Keratinocyte (primary cell): ENCODE data around the gene NDUFAF8. TPM values are rescaled to one million over a fixed set of nuclear protein-coding genes. Genes with fewer than 3 reads are reported as not detected.

Source experiments
- DNase-seq: peaks from one replicate; pipeline ENCODE4 v3.0.0-alpha.2; 2011; ENCODE audit warnings: low read depth, missing footprints, low spot score
- FAIRE-seq: peaks from 2 replicates; lab custom pipeline; 2011; peaks lifted over from hg19 to GRCh38; lab: Jason Lieb, UNC
- H2AFZ ChIP-seq: 2 replicates; pipeline ENCODE4 v1.6.0; 2012; ENCODE audit warnings: low read length, control low read depth, inconsistent platforms; ENCODE audit not compliant: control insufficient read depth
- H3K27ac ChIP-seq: 2 replicates; pipeline ENCODE4 v1.5.1; 2011; ENCODE audit warnings: low read length; ENCODE audit not compliant: control insufficient read depth, insufficient read depth
- H3K27me3 ChIP-seq: 3 replicates; pipeline ENCODE4 v1.6.0; 2011; ENCODE audit warnings: low read length; ENCODE audit not compliant: control insufficient read depth, insufficient read depth; ENCODE audit errors: extremely low read depth
- H3K36me3 ChIP-seq, 2 experiments: 2 replicates in 1 of 2; 3 replicates in 1 of 2; pipeline ENCODE4 v1.5.1; 2011; ENCODE audit warnings: low read length in 2 of 2, mild to moderate bottlenecking in 1 of 2; ENCODE audit not compliant: control insufficient read depth in 2 of 2, insufficient read depth in 2 of 2; ENCODE audit errors: extremely low read depth in 1 of 2
- H3K4me1 ChIP-seq: 3 replicates; pipeline ENCODE4 v1.5.1; 2011; ENCODE audit warnings: low read length; ENCODE audit not compliant: control insufficient read depth, insufficient read depth; ENCODE audit errors: extremely low read depth
- H3K4me2 ChIP-seq: 3 replicates; pipeline ENCODE4 v1.6.0; 2011; ENCODE audit warnings: low read depth, low read length; ENCODE audit not compliant: control insufficient read depth, insufficient read depth; ENCODE audit errors: extremely low read depth
- H3K4me3 ChIP-seq, 3 experiments: fragments of 200-600 bp in 1 of 3; sonication (generic) in 1 of 3; 2 replicates in 2 of 3; 3 replicates in 1 of 3; pipeline ENCODE4 v1.5.1; 2011 to 2016; ENCODE audit warnings: low read length in 3 of 3, mild to moderate bottlenecking in 3 of 3, control low read depth in 2 of 3, inconsistent platforms in 1 of 3, low read depth in 1 of 3, mixed read lengths in 1 of 3, mixed run types in 1 of 3, moderate library complexity in 1 of 3; ENCODE audit not compliant: control insufficient read depth in 2 of 3, insufficient read depth in 2 of 3; ENCODE audit errors: extremely low read depth in 1 of 3
- H3K79me2 ChIP-seq: 2 replicates; pipeline ENCODE4 v1.6.0; 2012; ENCODE audit warnings: low read length; ENCODE audit not compliant: control insufficient read depth, insufficient read depth
- H3K9ac ChIP-seq: 3 replicates; pipeline ENCODE4 v1.6.0; 2011; ENCODE audit warnings: low read length; ENCODE audit not compliant: control insufficient read depth, insufficient read depth; ENCODE audit errors: extremely low read depth
- H3K9me1 ChIP-seq: 3 replicates; pipeline ENCODE4 v1.6.0; 2011; ENCODE audit warnings: low read length; ENCODE audit not compliant: control insufficient read depth, insufficient read depth; ENCODE audit errors: extremely low read depth
- H3K9me3 ChIP-seq: 2 replicates; pipeline ENCODE4 v1.5.1; 2012; ENCODE audit warnings: low read depth, low read length; ENCODE audit not compliant: control insufficient read depth
- H4K20me1 ChIP-seq: 3 replicates; pipeline ENCODE4 v1.6.0; 2011; ENCODE audit warnings: low read length; ENCODE audit not compliant: control insufficient read depth, insufficient read depth; ENCODE audit errors: extremely low read depth
- CTCF ChIP-seq, 3 experiments: IDR thresholded peaks in 1 of 3; conservative IDR thresholded peaks in 1 of 3; optimal IDR thresholded peaks in 1 of 3; 2 replicates in 2 of 3; 3 replicates in 1 of 3; pipeline versions ENCODE3 to v1.5.1; 2011; ENCODE audit warnings: low read length in 3 of 3, mild to moderate bottlenecking in 3 of 3, moderate library complexity in 2 of 3, control low read depth in 1 of 3, inconsistent platforms in 1 of 3; ENCODE audit not compliant: insufficient read depth in 2 of 3; ENCODE audit errors: extremely low read depth in 1 of 3
- EZH2 ChIP-seq: IDR thresholded peaks from one replicate; pipeline ENCODE4 v1.6.1; 2012; ENCODE audit warnings: inconsistent platforms, mild to moderate bottlenecking, low read length, moderate library complexity
- dilution Hi-C: fragments of 300-500 bp; cut with MboI; formaldehyde crosslinking; loops from one replicate; pipeline ENCODE4 v1.7.0; 2020; ENCODE audit warnings: low sequenced_read_pairs; ENCODE audit not compliant: extremely low pct_ligation_motif_present
- polyA plus RNA-seq, 5 experiments: library from polyadenylated mRNA; depleted of rRNA in 3 of 5; stranded (reverse) in 3 of 5; stranded (forward) in 1 of 5; unstranded in 1 of 5; fragments of >200 nt; gene quantifications; 1 replicate in 1 of 5; 2 replicates in 3 of 5; 3 replicates in 1 of 5; pipeline versions ENCODE4 v1.2.1 to v1.2.3, GENCODE V29; 2011 to 2012; ENCODE audit warnings: missing spikeins in 2 of 5, low read depth in 1 of 5, low replicate concordance in 1 of 5

The NDUFAF8 gene
- polyA plus RNA-seq, 1 donor (not counting 4 experiments of a cell fraction or from before 2014, with no cell fraction given): 171 TPM

DNA sequence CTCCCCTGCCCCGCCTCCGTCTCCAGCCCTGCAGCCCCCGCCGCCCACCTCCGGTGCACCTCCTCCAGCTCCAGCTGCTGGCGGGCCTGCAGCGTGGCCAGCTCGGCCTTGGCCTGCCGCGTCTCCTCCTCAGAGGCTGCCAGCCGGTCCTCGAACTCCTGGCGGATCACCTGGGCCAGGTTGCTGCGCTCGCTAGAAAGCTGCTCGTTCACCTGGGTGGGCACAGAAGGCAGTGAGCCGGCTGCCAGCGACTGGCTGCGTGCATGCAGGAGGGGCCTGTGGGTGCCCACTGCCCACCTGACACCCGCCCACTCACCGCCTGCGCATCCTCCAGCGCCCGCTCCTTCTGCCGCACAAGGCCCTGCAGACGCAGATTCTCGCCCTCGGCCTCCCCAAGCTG lies 48.5 kb upstream of the NDUFAF8 start:
- Histone ChIP-seq H3K9me3 (no peaks in the 10 kb centered on the region), H3K4me1 (no peaks in the 10 kb centered on the region), H3K27ac (no peak overlapping the region), H4K20me1 (no peaks in the 10 kb centered on the region), H3K27me3 (no peaks in the 10 kb centered on the region), H3K9me1 (no peaks in the 10 kb centered on the region), H3K4me3 (no peak overlapping the region), H3K36me3 (peaks cover 0 to 3% of the 10 kb centered on the region in 2 experiments), H3K9ac (no peak overlapping the region), H3K4me2 (no peak overlapping the region), H3K79me2 (no peaks in the 10 kb centered on the region), H2AFZ (no peak overlapping the region)
- dilution Hi-C loops: no loop called here
- no peak for TF ChIP-seq EZH2
- no peak for TF ChIP-seq CTCF (optimal IDR thresholded peaks at IDR 0.05 in 1 of 3, IDR thresholded peaks at IDR 0.05 in 1 of 3, conservative IDR thresholded peaks at IDR 0.05 in 1 of 3; ENCODE audit: extremely low read depth in 1 of 3, insufficient read depth in 2 of 3, low read length in 3 of 3)
- no peak for DNase-seq
- FAIRE-seq: no peak

- dilution Hi-C loops: no loop called here
- no peak for TF ChIP-seq EZH2
- no peak for TF ChIP-seq CTCF (optimal IDR thresholded peaks at IDR 0.05 in 1 of 3, IDR thresholded peaks at IDR 0.05 in 1 of 3, conservative IDR thresholded peaks at IDR 0.05 in 1 of 3; ENCODE audit: extremely low read depth in 1 of 3, insufficient read depth in 2 of 3, low read length in 3 of 3)
- no peak for FAIRE-seq
Measured at GRCh38 chr17:81191116-81191515, 48.0 kb upstream of the NDUFAF8 start.

More at GRCh38 chr17:81191116-81191515, 48.0 kb upstream of the NDUFAF8 start:
- H3K27ac ChIP-seq: no peak overlapping the region
- peaks cover 0 to 3% of the 10 kb centered on the region in 2 experiments for H3K36me3 ChIP-seq
- no peaks in the 10 kb centered on the region for H3K79me2 ChIP-seq
- no peak overlapping the region for H3K4me3 ChIP-seq
- H3K4me1 ChIP-seq: no peaks in the 10 kb centered on the region
- H3K9me3 ChIP-seq: no peaks in the 10 kb centered on the region
- no peak overlapping the region for H2AFZ ChIP-seq
- no peaks in the 10 kb centered on the region for H3K27me3 ChIP-seq
- DNase-seq: no peak
- no peak overlapping the region for H3K4me2 ChIP-seq
- H3K9me1 ChIP-seq: no peaks in the 10 kb centered on the region
- H3K9ac ChIP-seq: no peak overlapping the region
- no peaks in the 10 kb centered on the region for H4K20me1 ChIP-seq
